HepG2 (cell line): ENCODE data around the gene LRRN1. TPM values are rescaled to one million over a fixed set of nuclear protein-coding genes. Genes with fewer than 3 reads are reported as not detected.

ENCODE experiments used
- ATAC-seq: fragments of 200-7000 bp; cut with Tn5 transposase; 3 replicates; pipeline ENCODE4 v1.9.1; 2020; ENCODE audit warnings: mild to moderate bottlenecking, moderate library complexity
- BruUV-seq: library from RNA; stranded (reverse); fragments of 400-500 nt; replicated peaks from 2 replicates; lab custom pipeline; 2021; lab: Mats Ljungman, UMichigan
- CTCF ChIA-PET: fragments of 300-600 bp; formaldehyde crosslinking; extraction: SDS; loops from one replicate; lab custom pipeline; 2021; ENCODE audit warnings: low total read pairs, inconsistent platforms, low intra/inter-chr PET ratio; lab: Yijun Ruan, JAX
- POLR2A ChIA-PET: fragments of 350-600 bp; sonication (Branson Sonifier 250); formaldehyde crosslinking; loops from one replicate; lab custom pipeline; 2020; ENCODE audit warnings: antibody characterized with exemption, inconsistent platforms; lab: Yijun Ruan, JAX
- DNase-seq: peaks from one replicate; pipeline ENCODE4 v3.0.0-alpha.2; 2015; ENCODE audit warnings: low spot score
- FAIRE-seq: peaks from 3 replicates; lab custom pipeline; 2011; peaks lifted over from hg19 to GRCh38; lab: Jason Lieb, UNC
- H2AFZ ChIP-seq: one replicate; pipeline ENCODE4 v1.6.1; 2011; ENCODE audit warnings: low read length, inconsistent platforms
- H3K27ac ChIP-seq: fragments of 300-600 bp; 3 replicates; pipeline ENCODE4 v1.8.0; 2011; ENCODE audit warnings: mixed run types, mild to moderate bottlenecking, mixed read lengths, low read length, inconsistent platforms; ENCODE audit not compliant: insufficient read depth; ENCODE audit errors: extremely low read length
- H3K27me3 ChIP-seq, 2 experiments: fragments of 200-600 bp in 1 of 2; 2 replicates in 1 of 2; 3 replicates in 1 of 2; pipeline versions ENCODE4 v1.6.0 to v1.8.0; 2011; ENCODE audit warnings: low read length in 2 of 2, mild to moderate bottlenecking in 2 of 2, moderate library complexity in 2 of 2, inconsistent platforms in 1 of 2; ENCODE audit not compliant: insufficient read depth in 2 of 2, control insufficient read depth in 1 of 2
- H3K36me3 ChIP-seq, 2 experiments: fragments of 200-600 bp in 1 of 2; replicated peaks in 1 of 2; 2 replicates in 1 of 2; 3 replicates in 1 of 2; pipeline versions ENCODE4 v1.5.1 to v1.8.0; 2011; ENCODE audit warnings: low read length in 2 of 2, inconsistent platforms in 1 of 2; ENCODE audit not compliant: insufficient read depth in 2 of 2, control insufficient read depth in 1 of 2
- H3K4me1 ChIP-seq: 2 replicates; pipeline ENCODE4 v1.5.1; 2012; ENCODE audit warnings: low read length, inconsistent platforms; ENCODE audit not compliant: insufficient read depth
- H3K4me2 ChIP-seq: 2 replicates; pipeline ENCODE4 v1.6.0; 2011; ENCODE audit warnings: low read depth, low read length, inconsistent platforms
- H3K4me3 ChIP-seq, 3 experiments: fragments of 200-600 bp in 1 of 3; sonication (generic), shearing (Covaris generic) in 1 of 3; replicated peaks in 1 of 3; 2 replicates each; pipeline ENCODE4 v1.5.1; 2011 to 2016; ENCODE audit warnings: low read length in 3 of 3, inconsistent platforms in 2 of 3, low read depth in 2 of 3, mild to moderate bottlenecking in 2 of 3, control low read depth in 1 of 3, mixed read lengths in 1 of 3; ENCODE audit not compliant: insufficient read depth in 1 of 3
- H3K79me2 ChIP-seq: one replicate; pipeline ENCODE4 v1.6.1; 2011; ENCODE audit warnings: low read length, inconsistent platforms; ENCODE audit not compliant: insufficient read depth
- H3K9ac ChIP-seq: 2 replicates; pipeline ENCODE4 v1.6.0; 2011; ENCODE audit warnings: mild to moderate bottlenecking, low read depth, low read length, inconsistent platforms; ENCODE audit not compliant: insufficient read depth
- H3K9me3 ChIP-seq: 2 replicates; pipeline ENCODE4 v1.5.1; 2012; ENCODE audit warnings: mild to moderate bottlenecking, low read length
- H4K20me1 ChIP-seq: 2 replicates; pipeline ENCODE4 v1.6.0; 2011; ENCODE audit warnings: inconsistent platforms, mild to moderate bottlenecking, low read length, moderate library complexity; ENCODE audit not compliant: insufficient read depth
- PAF1 ChIP-seq: IDR thresholded peaks from 2 replicates; pipeline ENCODE4 v1.6.1; 2016; ENCODE audit warnings: missing genetic modification reagents, missing compliant biosample characterization
- RAD51 ChIP-seq: fragments of 450-650 bp; IDR thresholded peaks from 2 replicates; pipeline ENCODE4 v1.6.1; 2016; ENCODE audit warnings: borderline replicate concordance
- RXRB ChIP-seq: IDR thresholded peaks from 2 replicates; pipeline ENCODE4 v1.6.1; 2016; ENCODE audit warnings: borderline replicate concordance, missing genetic modification reagents, missing compliant biosample characterization
- SIN3A ChIP-seq: IDR thresholded peaks from 2 replicates; pipeline ENCODE4 v1.6.1; 2011; ENCODE audit warnings: low read depth, mild to moderate bottlenecking, control low read depth, low read length, borderline replicate concordance
- WGBS: methylation state at CpG from one replicate; pipeline ENCODE4 v1.1.6; 2017; ENCODE audit warnings: low lambda C conversion rate; 5-methylcytosine and 5-hydroxymethylcytosine counted together
- in situ Hi-C: cut with HindIII; loops from 2 replicates; pipeline ENCODE4 v1.10.0; 2017; ENCODE audit warnings: low pct_unique_long_range_greater_than_20kb; ENCODE audit not compliant: extremely low pct_ligation_motif_present
- intact Hi-C: fragments of 100-400 bp; cut with micrococcal nuclease; formaldehyde crosslinking; loops from one replicate; pipeline ENCODE4 v1.10.0; 2022; ENCODE audit not compliant: unreplicated experiment
- polyA plus RNA-seq, 8 experiments: library from polyadenylated mRNA; depleted of rRNA in 3 of 8; stranded (reverse) in 7 of 8; unstranded in 1 of 8; fragments of >200 nt; fragmentation: Illumina TruSeq in 4 of 8; extraction: Trizol in 4 of 8; gene quantifications; 2 replicates each; pipeline versions ENCODE4 v1.2.1 to v1.2.3, GENCODE V29; 2011 to 2016; ENCODE audit warnings: low read depth in 4 of 8, missing spikeins in 1 of 8, mixed read lengths in 1 of 8; ENCODE audit not compliant: insufficient read depth in 1 of 8
- total RNA-seq, 5 experiments: library from RNA; depleted of rRNA; stranded (reverse); fragments of >200 nt; fragmentation: Illumina TruSeq; extraction: Trizol; gene quantifications; 2 replicates each; pipeline ENCODE4 v1.2.3, GENCODE V29; 2016; ENCODE audit warnings: low read depth in 1 of 5
- TF ChIP-seq, protein P1 (sequence below), 2 experiments: sonication (generic) in 1 of 2; formaldehyde crosslinking in 1 of 2; IDR thresholded peaks; 2 replicates each; pipeline versions ENCODE4 v1.5.1 to v1.6.1; 2011 to 2020; ENCODE audit warnings: borderline replicate concordance in 1 of 2, low read depth in 1 of 2, low read length in 1 of 2, mild to moderate bottlenecking in 1 of 2, missing genetic modification reagents in 1 of 2, moderate library complexity in 1 of 2
- TF ChIP-seq, protein P2 (sequence below): sonication (generic); formaldehyde crosslinking; IDR thresholded peaks from 2 replicates; pipeline ENCODE4 v1.5.1; 2020; ENCODE audit warnings: mild to moderate bottlenecking, missing genetic modification reagents
- TF ChIP-seq, protein P3 (sequence below): sonication (generic); formaldehyde crosslinking; IDR thresholded peaks from 2 replicates; pipeline ENCODE4 v1.4.0; 2020; ENCODE audit warnings: missing genetic modification reagents

Gene LRRN1
- total and polyA plus RNA-seq, 2 of the 13 experiments (the other 11 are each of a cell fraction or from before 2014, with no cell fraction given): not detected

DNA sequence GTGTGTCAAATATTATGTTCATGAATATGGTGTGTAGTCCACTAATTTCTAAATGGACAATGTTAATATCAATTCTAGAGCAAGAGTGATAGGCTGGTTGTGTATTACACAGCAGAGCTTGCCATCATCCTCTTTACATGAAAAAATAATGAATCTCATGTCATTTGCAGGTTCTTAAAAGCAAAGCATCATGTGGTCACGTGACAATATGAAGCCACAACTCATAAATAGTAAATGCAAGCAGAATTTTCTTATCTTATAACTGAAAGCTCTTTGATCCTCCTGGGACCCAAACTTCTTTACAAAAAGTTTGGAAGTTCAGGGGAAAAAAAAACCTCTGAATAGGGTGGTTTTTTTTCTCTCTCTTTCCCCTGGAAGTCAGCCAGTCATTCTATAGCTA, 26.9 kb upstream of the LRRN1 start:
- H3K4me1 ChIP-seq: no peaks in the 10 kb centered on the region
- TF ChIP-seq, protein P1, sequence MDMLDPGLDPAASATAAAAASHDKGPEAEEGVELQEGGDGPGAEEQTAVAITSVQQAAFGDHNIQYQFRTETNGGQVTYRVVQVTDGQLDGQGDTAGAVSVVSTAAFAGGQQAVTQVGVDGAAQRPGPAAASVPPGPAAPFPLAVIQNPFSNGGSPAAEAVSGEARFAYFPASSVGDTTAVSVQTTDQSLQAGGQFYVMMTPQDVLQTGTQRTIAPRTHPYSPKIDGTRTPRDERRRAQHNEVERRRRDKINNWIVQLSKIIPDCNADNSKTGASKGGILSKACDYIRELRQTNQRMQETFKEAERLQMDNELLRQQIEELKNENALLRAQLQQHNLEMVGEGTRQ (IDR thresholded peaks at IDR 0.05; ENCODE audit: low read depth, low read length): peak; percentile 19; the same call in 1 of the 2 replicates
- TF ChIP-seq, protein P1 (CRISPR knock-in tag; IDR thresholded peaks at IDR 0.05; ENCODE audit: borderline replicate concordance): no peak
- TF ChIP-seq SIN3A: no peak
- TF ChIP-seq PAF1 (CRISPR knock-in tag): no peak
- peak; percentile 64; the same call in 1 of the 2 replicates for TF ChIP-seq RAD51
- TF ChIP-seq, protein P2, sequence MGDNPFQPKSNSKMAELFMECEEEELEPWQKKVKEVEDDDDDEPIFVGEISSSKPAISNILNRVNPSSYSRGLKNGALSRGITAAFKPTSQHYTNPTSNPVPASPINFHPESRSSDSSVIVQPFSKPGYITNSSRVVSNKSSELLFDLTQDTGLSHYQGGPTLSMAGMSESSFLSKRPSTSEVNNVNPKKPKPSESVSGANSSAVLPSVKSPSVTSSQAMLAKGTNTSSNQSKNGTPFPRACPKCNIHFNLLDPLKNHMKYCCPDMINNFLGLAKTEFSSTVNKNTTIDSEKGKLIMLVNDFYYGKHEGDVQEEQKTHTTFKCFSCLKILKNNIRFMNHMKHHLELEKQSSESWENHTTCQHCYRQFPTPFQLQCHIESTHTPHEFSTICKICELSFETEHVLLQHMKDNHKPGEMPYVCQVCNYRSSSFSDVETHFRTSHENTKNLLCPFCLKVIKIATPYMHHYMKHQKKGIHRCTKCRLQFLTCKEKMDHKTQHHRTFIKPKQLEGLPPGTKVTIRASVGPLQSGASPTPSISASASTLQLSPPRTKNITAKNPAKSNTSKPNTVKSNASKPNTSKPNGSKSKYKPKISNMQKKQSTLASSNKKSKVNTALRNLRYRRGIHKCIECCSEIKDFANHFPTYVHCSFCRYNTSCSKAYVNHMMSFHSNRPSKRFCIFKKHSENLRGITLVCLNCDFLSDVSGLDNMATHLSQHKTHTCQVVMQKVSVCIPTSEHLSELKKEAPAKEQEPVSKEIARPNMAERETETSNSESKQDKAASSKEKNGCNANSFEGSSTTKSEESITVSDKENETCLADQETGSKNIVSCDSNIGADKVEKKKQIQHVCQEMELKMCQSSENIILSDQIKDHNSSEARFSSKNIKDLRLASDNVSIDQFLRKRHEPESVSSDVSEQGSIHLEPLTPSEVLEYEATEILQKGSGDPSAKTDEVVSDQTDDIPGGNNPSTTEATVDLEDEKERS (CRISPR knock-in tag): no peak
- no peak for TF ChIP-seq RXRB (CRISPR knock-in tag)
- TF ChIP-seq, protein P3, sequence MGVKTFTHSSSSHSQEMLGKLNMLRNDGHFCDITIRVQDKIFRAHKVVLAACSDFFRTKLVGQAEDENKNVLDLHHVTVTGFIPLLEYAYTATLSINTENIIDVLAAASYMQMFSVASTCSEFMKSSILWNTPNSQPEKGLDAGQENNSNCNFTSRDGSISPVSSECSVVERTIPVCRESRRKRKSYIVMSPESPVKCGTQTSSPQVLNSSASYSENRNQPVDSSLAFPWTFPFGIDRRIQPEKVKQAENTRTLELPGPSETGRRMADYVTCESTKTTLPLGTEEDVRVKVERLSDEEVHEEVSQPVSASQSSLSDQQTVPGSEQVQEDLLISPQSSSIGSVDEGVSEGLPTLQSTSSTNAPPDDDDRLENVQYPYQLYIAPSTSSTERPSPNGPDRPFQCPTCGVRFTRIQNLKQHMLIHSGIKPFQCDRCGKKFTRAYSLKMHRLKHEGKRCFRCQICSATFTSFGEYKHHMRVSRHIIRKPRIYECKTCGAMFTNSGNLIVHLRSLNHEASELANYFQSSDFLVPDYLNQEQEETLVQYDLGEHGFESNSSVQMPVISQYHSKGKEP (CRISPR knock-in tag): no peak
- WGBS: 14% methylated on average over 1 of the region's 1 CpG
- H2AFZ ChIP-seq: no peak overlapping the region
- CTCF ChIA-PET: no interaction called here
- H3K9me3 ChIP-seq: no peaks in the 10 kb centered on the region; the same call in 1 of the 2 replicates
- H3K36me3 ChIP-seq: no peaks in the 10 kb centered on the region
- H3K79me2 ChIP-seq: no peaks in the 10 kb centered on the region
- H3K4me3 ChIP-seq: no peak overlapping the region
- H3K27me3 ChIP-seq: no peaks in the 10 kb centered on the region
- no peak for DNase-seq
- POLR2A ChIA-PET: no interaction called here
- FAIRE-seq: no peak
- no TSS peak for BruUV-seq
- H4K20me1 ChIP-seq: no peaks in the 10 kb centered on the region
- intact Hi-C loops (no loop called here), in situ Hi-C loops (no loop called here)
- H3K27ac ChIP-seq: no peak overlapping the region
- no peak overlapping the region for H3K9ac ChIP-seq
- ATAC-seq: no peak
- H3K4me2 ChIP-seq: no peak overlapping the region
